AG09309 (cell line): Measurements from ENCODE around the gene RPP25L.

Experiments
- DNase-seq: peaks from one replicate; pipeline ENCODE4 v3.0.0-alpha.2; 2010; ENCODE audit warnings: low read depth
- H3K4me3 ChIP-seq: 2 replicates; pipeline ENCODE4 v1.5.1; 2011; ENCODE audit warnings: mild to moderate bottlenecking, low read depth, low read length, moderate library complexity; ENCODE audit not compliant: control insufficient read depth
- CTCF ChIP-seq: IDR thresholded peaks from 2 replicates; pipeline ENCODE4 v1.5.1; 2011; ENCODE audit warnings: mild to moderate bottlenecking, low read depth, low read length, inconsistent platforms; ENCODE audit not compliant: insufficient read depth, control insufficient read depth; ENCODE audit errors: missing control alignments

Gene RPP25L

GRCh38 chr9:34653151-34654072 lies 41.5 kb upstream of the RPP25L start:
- H3K4me3 ChIP-seq: no peak overlapping the region
- DNase-seq: no peak
- no peak for TF ChIP-seq CTCF

GRCh38 chr9:34652602-34653000 lies 40.7 kb upstream of the RPP25L start:
- DNase-seq: no peak
- no peak for TF ChIP-seq CTCF
- H3K4me3 ChIP-seq: peak overlapping the region; percentile 49

GRCh38 chr9:34651876-34652601 lies 40.1 kb upstream of the RPP25L start, which contains the start of gene IL11RA:
TSS of gene IL11RA (plus strand) at chr9:34652185. CDS start at chr9:34655218, 3,033 bp downstream.
- no peak for TF ChIP-seq CTCF
- peak; percentile 59 for DNase-seq
- peak within 1 kb of the TSS; percentile 49 for H3K4me3 ChIP-seq

- no peak for DNase-seq
- TF ChIP-seq CTCF: no peak
- H3K4me3 ChIP-seq: peak overlapping the region; percentile 49
Measured at GRCh38 chr9:34651321-34651720, 39.4 kb upstream of the RPP25L start.

- no peak for TF ChIP-seq CTCF
- no peak for DNase-seq
- no peak overlapping the region for H3K4me3 ChIP-seq
Measured at GRCh38 chr9:34650816-34651215, 38.9 kb upstream of the RPP25L start.

DNA sequence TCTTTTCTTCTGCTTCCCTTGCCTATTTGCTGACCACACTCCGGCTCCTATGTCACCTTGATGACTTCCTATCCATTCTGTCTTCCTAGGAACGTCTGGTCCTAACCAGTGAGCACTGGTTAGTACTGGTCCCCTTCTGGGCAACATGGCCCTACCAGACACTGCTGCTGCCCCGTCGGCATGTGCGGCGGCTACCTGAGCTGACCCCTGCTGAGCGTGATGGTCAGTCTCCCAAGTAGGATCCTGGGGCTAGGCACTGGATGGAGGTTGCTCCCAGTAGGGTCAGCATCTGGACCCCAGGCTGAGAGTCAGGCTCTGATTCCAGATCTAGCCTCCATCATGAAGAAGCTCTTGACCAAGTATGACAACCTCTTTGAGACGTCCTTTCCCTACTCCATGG lies 36.8 kb upstream of the RPP25L start:
- no peak for DNase-seq
- H3K4me3 ChIP-seq: no peak overlapping the region
- TF ChIP-seq CTCF: no peak
